ENCODE measurements around the gene TRAF3IP3. TPM values are rescaled to one million over a fixed set of nuclear protein-coding genes. Genes with fewer than 3 reads are reported as not detected.

The TRAF3IP3 gene
- total and polyA plus RNA-seq, 2 of the 13 experiments (the other 11 are each of a cell fraction or from before 2014, with no cell fraction given), result not detected

GRCh38 chr1:209720826-209721225 is 35.0 kb upstream of the TRAF3IP3 start (continued):
- TF ChIP-seq ZNF407 (CRISPR knock-in tag; IDR thresholded peaks at IDR 0.05; ENCODE audit: not compliant biosample characterization) (no peak), ZNF280B (CRISPR knock-in tag; IDR thresholded peaks at IDR 0.05; ENCODE audit: borderline replicate concordance) (no peak), YEATS4 (CRISPR knock-in tag; IDR thresholded peaks at IDR 0.05; ENCODE audit: borderline replicate concordance) (no peak), TBL1XR1 (IDR thresholded peaks at IDR 0.05; ENCODE audit: borderline replicate concordance, low read length, partially characterized antibody) (no peak), ISX (CRISPR knock-in tag; conservative IDR thresholded peaks at IDR 0.05) (no peak), ZFP41 (CRISPR knock-in tag; IDR thresholded peaks at IDR 0.05; ENCODE audit: borderline replicate concordance) (no peak)

Measured in HepG2 (cell line).